HepG2 (cell line): Measurements from ENCODE around the gene MIA. TPM values are rescaled to one million over a fixed set of nuclear protein-coding genes. Genes with fewer than 3 reads are reported as not detected.

Source experiments
- HNF4G ChIP-seq, 2 experiments: sonication (generic) in 1 of 2; formaldehyde crosslinking in 1 of 2; IDR thresholded peaks; 2 replicates each; pipeline versions ENCODE4 v1.4.0 to v1.6.1; 2011 to 2020; ENCODE audit warnings: borderline replicate concordance in 2 of 2, low read depth in 2 of 2, mild to moderate bottlenecking in 2 of 2, low read length in 1 of 2, missing genetic modification reagents in 1 of 2, moderate library complexity in 1 of 2
- MBD4 ChIP-seq: IDR thresholded peaks from 2 replicates; pipeline ENCODE4 v1.6.1; 2012; ENCODE audit warnings: low read length, inconsistent platforms, borderline replicate concordance
- MXD4 ChIP-seq: IDR thresholded peaks from 2 replicates; pipeline ENCODE4 v1.6.1; 2016; ENCODE audit warnings: mild to moderate bottlenecking, missing biosample characterization, missing genetic modification reagents
- ZNF550 ChIP-seq: sonication (generic); formaldehyde crosslinking; IDR thresholded peaks from 2 replicates; pipeline ENCODE4 v1.4.0; 2020; ENCODE audit warnings: mild to moderate bottlenecking, missing genetic modification reagents, borderline replicate concordance
- ZNF878 ChIP-seq: sonication (generic); formaldehyde crosslinking; IDR thresholded peaks from 2 replicates; pipeline ENCODE4 v1.8.1; 2023; ENCODE audit warnings: mild to moderate bottlenecking, missing genetic modification reagents, moderate library complexity
- polyA plus RNA-seq, 8 experiments: library from polyadenylated mRNA; depleted of rRNA in 3 of 8; stranded (reverse) in 7 of 8; unstranded in 1 of 8; fragments of >200 nt; fragmentation: Illumina TruSeq in 4 of 8; extraction: Trizol in 4 of 8; gene quantifications; 2 replicates each; pipeline versions ENCODE4 v1.2.1 to v1.2.3, GENCODE V29; 2011 to 2016; ENCODE audit warnings: low read depth in 4 of 8, missing spikeins in 1 of 8, mixed read lengths in 1 of 8; ENCODE audit not compliant: insufficient read depth in 1 of 8
- total RNA-seq, 5 experiments: library from RNA; depleted of rRNA; stranded (reverse); fragments of >200 nt; fragmentation: Illumina TruSeq; extraction: Trizol; gene quantifications; 2 replicates each; pipeline ENCODE4 v1.2.3, GENCODE V29; 2016; ENCODE audit warnings: low read depth in 1 of 5
- TF ChIP-seq, protein P1 (sequence below): sonication (generic); formaldehyde crosslinking; IDR thresholded peaks from 2 replicates; pipeline ENCODE4 v1.5.1; 2020; ENCODE audit warnings: missing genetic modification reagents, mild to moderate bottlenecking, borderline replicate concordance
- TF ChIP-seq, protein P2 (sequence below): sonication (generic); formaldehyde crosslinking; IDR thresholded peaks from 2 replicates; pipeline ENCODE4 v1.4.0; 2020; ENCODE audit warnings: mild to moderate bottlenecking, missing genetic modification reagents
- TF ChIP-seq, protein P3 (sequence below): sonication (generic); formaldehyde crosslinking; IDR thresholded peaks from 2 replicates; pipeline ENCODE4 v1.4.0; 2020; ENCODE audit warnings: low read depth, mild to moderate bottlenecking, missing genetic modification reagents
- TF ChIP-seq, protein P4 (sequence below): sonication (generic); formaldehyde crosslinking; IDR thresholded peaks from 2 replicates; pipeline ENCODE4 v1.4.0; 2020; ENCODE audit warnings: low read depth, missing genetic modification reagents
- TF ChIP-seq, protein P5 (sequence below): sonication (generic); formaldehyde crosslinking; IDR thresholded peaks from 2 replicates; pipeline ENCODE4 v1.5.1; 2020; ENCODE audit warnings: missing genetic modification reagents, mild to moderate bottlenecking, borderline replicate concordance

MIA gene
- total and polyA plus RNA-seq, 2 of the 13 experiments (the other 11 are each of a cell fraction or from before 2014, with no cell fraction given), result 0.61 TPM; not detected in 1

- TF ChIP-seq, protein P1, sequence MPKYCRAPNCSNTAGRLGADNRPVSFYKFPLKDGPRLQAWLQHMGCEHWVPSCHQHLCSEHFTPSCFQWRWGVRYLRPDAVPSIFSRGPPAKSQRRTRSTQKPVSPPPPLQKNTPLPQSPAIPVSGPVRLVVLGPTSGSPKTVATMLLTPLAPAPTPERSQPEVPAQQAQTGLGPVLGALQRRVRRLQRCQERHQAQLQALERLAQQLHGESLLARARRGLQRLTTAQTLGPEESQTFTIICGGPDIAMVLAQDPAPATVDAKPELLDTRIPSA, result no peak
- TF ChIP-seq, protein P2, sequence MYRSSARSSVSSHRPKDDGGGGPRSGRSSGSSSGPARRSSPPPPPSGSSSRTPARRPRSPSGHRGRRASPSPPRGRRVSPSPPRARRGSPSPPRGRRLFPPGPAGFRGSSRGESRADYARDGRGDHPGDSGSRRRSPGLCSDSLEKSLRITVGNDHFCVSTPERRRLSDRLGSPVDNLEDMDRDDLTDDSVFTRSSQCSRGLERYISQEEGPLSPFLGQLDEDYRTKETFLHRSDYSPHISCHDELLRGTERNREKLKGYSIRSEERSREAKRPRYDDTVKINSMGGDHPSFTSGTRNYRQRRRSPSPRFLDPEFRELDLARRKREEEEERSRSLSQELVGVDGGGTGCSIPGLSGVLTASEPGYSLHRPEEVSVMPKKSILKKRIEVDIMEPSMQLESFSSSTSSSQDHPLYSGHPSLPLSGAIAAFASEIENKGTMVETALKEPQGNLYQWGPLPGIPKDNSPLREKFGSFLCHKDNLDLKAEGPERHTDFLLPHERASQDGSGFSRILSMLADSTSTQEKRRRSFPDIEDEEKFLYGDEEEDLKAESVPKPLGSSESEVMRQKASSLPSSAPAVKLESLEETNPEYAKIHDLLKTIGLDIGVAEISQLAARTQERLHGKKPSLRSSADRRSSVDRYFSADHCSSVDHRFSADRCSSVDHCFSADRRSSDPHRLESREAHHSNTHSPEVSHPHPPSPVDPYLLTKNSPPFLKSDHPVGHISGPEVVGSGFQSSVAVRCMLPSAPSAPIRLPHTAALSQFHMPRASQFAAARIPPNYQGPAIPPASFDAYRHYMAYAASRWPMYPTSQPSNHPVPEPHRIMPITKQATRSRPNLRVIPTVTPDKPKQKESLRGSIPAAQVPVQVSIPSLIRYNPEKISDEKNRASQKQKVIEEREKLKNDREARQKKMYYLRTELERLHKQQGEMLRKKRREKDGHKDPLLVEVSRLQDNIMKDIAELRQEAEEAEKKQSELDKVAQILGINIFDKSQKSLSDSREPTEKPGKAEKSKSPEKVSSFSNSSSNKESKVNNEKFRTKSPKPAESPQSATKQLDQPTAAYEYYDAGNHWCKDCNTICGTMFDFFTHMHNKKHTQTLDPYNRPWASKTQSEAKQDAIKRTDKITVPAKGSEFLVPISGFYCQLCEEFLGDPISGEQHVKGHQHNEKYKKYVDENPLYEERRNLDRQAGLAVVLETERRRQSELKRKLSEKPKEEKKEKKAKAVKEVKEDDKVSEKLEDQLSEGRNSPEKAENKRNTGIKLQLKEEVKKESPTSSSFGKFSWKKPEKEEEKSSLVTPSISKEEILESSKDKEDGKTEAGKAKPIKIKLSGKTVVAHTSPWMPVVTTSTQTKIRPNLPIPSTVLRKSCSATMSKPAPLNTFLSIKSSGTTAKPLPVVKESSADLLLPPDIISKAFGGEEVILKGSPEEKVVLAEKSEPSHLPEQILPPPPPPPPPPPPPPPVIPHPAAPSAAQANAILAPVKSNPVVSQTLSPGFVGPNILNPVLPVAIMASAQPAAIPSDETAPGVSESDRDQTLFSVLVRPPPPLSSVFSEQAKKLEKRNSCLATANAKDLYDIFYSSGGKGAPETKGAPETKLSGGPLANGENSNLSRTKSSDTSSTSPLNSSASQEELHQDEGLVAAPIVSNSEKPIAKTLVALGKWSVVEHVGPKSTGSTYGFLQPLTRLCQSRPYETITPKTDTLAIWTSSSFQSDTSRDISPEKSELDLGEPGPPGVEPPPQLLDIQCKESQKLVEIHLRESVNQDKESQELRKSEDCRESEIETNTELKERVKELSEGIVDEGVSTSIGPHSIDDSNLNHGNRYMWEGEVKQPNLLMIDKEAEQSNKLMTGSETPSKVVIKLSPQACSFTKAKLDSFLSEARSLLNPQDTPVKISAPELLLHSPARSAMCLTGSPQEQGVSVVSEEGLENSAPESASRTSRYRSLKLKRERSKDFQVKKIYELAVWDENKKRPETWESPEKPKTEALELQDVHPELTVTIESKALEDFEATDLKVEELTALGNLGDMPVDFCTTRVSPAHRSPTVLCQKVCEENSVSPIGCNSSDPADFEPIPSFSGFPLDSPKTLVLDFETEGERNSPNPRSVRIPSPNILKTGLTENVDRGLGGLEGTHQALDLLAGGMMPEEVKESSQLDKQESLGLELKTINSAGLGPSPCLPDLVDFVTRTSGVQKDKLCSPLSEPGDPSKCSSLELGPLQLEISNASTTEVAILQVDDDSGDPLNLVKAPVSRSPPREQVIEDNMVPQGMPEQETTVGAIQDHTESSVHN (CRISPR knock-in tag), result peak; percentile 48; the same call in 1 of the 2 replicates
- TF ChIP-seq, protein P3, sequence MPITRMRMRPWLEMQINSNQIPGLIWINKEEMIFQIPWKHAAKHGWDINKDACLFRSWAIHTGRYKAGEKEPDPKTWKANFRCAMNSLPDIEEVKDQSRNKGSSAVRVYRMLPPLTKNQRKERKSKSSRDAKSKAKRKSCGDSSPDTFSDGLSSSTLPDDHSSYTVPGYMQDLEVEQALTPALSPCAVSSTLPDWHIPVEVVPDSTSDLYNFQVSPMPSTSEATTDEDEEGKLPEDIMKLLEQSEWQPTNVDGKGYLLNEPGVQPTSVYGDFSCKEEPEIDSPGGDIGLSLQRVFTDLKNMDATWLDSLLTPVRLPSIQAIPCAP (CRISPR knock-in tag), result no peak
- TF ChIP-seq, protein P4, sequence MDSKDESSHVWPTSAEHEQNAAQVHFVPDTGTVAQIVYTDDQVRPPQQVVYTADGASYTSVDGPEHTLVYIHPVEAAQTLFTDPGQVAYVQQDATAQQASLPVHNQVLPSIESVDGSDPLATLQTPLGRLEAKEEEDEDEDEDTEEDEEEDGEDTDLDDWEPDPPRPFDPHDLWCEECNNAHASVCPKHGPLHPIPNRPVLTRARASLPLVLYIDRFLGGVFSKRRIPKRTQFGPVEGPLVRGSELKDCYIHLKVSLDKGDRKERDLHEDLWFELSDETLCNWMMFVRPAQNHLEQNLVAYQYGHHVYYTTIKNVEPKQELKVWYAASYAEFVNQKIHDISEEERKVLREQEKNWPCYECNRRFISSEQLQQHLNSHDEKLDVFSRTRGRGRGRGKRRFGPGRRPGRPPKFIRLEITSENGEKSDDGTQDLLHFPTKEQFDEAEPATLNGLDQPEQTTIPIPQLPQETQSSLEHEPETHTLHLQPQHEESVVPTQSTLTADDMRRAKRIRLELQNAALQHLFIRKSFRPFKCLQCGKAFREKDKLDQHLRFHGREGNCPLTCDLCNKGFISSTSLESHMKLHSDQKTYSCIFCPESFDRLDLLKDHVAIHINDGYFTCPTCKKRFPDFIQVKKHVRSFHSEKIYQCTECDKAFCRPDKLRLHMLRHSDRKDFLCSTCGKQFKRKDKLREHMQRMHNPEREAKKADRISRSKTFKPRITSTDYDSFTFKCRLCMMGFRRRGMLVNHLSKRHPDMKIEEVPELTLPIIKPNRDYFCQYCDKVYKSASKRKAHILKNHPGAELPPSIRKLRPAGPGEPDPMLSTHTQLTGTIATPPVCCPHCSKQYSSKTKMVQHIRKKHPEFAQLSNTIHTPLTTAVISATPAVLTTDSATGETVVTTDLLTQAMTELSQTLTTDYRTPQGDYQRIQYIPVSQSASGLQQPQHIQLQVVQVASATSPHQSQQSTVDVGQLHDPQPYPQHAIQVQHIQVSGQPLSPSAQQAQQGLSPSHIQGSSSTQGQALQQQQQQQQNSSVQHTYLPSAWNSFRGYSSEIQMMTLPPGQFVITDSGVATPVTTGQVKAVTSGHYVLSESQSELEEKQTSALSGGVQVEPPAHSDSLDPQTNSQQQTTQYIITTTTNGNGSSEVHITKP, result no peak; the same call in 1 of the 2 replicates
- TF ChIP-seq MBD4 (no peak), ZNF878 (CRISPR knock-in tag) (no peak), MXD4 (CRISPR knock-in tag) (no peak), ZNF550 (CRISPR knock-in tag) (0 out of 2 replicates have a peak, but pooled peaks have one; percentile 40), HNF4G (IDR thresholded peaks at IDR 0.05; ENCODE audit: borderline replicate concordance, low read depth, low read length) (no peak), HNF4G (CRISPR knock-in tag; IDR thresholded peaks at IDR 0.05; ENCODE audit: borderline replicate concordance, low read depth) (no peak)
- TF ChIP-seq, protein P5, sequence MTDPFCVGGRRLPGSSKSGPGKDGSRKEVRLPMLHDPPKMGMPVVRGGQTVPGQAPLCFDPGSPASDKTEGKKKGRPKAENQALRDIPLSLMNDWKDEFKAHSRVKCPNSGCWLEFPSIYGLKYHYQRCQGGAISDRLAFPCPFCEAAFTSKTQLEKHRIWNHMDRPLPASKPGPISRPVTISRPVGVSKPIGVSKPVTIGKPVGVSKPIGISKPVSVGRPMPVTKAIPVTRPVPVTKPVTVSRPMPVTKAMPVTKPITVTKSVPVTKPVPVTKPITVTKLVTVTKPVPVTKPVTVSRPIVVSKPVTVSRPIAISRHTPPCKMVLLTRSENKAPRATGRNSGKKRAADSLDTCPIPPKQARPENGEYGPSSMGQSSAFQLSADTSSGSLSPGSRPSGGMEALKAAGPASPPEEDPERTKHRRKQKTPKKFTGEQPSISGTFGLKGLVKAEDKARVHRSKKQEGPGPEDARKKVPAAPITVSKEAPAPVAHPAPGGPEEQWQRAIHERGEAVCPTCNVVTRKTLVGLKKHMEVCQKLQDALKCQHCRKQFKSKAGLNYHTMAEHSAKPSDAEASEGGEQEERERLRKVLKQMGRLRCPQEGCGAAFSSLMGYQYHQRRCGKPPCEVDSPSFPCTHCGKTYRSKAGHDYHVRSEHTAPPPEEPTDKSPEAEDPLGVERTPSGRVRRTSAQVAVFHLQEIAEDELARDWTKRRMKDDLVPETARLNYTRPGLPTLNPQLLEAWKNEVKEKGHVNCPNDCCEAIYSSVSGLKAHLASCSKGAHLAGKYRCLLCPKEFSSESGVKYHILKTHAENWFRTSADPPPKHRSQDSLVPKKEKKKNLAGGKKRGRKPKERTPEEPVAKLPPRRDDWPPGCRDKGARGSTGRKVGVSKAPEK (CRISPR knock-in tag), result 0 out of 2 replicates have a peak, but pooled peaks have one; percentile 18
These were observed 22.8 kb downstream of the MIA start (continued) for GRCh38 chr19:40797963-40798682.
